HG02840 (cell line): Measurements from ENCODE around the gene HTR4.
"Not testable (repeated sequence)": the region's sequence is repeated elsewhere in the genome, so short reads cannot be mapped to it uniquely, and the experiment has no call there.

ENCODE experiments used
- ATAC-seq: cut with Tn5 transposase; IDR thresholded peaks from one replicate; pipeline ENCODE4 v1.9.1; 2021; ENCODE audit warnings: mild to moderate bottlenecking, moderate library complexity, moderate number of reproducible peaks; ENCODE audit not compliant: unreplicated experiment, low FRiP score

Gene HTR4

DNA sequence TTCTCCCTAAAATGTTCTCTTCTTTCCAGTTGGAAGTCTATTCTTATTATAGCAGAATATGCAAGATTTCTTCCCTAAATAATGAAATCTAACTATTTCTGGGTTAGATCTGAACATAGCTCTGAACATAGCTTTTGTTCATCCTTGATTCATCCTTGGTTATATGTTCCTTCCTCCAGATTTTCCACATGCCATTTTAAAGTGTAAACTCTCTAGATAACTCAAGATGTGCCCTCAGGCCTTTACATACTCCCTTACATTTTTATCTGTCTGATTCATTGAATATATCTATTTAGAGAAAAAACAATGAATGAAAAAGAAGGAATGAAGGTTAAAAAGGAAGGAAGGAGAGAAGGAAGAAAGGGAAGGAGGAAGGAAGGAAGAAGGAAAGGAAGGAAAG is 169.7 kb downstream of the HTR4 start:
- no peak for ATAC-seq

DNA sequence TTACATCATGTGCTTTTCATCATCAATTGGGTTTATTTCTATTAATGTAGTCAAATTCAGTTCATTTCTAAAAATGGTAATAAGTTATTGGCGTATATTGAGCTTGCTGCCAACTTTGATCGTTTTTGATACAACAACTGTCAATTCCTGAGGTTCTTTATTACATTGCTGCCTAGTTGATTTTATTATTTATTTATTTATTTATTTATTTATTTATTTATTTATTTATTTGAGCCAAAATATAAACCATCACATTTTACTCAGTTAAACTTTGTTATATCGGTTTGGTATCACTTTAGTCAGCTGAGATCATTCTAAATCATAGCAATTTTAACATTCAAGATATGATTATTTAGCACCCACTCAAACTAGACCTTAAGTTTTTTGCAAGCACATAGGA is 170.6 kb downstream of the HTR4 start:
- ATAC-seq: no peak

DNA sequence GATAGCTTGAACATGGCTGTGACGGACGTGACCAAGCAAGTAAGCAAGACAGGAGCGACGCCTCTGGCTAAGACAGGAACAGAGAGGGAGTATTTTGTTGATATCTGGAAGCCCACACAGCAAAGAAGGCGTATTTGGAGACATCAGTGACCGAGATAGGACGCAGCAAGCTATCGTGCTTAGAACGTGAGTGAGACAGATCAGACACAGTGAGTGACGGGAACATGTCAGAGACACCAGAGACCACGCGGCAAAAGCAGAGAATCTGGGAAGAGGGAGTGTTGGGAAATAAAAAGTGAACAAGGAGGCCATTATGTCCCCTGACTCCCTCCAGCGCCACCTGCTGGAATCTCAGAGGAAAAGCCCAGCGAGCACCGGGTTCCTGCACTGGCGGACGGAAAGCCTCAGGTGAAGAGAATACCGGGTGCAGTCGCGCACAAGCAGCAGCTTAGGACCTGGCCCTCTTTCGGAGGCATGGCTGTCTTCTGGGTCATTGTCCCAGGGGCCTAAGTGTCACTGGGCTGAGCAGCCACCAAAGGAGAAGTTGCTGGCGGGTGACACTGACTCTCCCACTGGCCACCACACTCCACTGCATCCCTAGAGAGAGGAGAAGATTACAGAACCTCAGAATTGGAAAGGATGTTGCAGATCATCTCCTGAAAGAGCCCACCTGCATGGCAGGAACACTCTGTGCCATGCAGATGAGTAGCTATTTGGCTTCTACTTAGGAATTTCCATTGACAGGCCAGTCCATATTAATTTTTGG is 171.4 kb downstream of the HTR4 start:
- ATAC-seq: no peak

DNA sequence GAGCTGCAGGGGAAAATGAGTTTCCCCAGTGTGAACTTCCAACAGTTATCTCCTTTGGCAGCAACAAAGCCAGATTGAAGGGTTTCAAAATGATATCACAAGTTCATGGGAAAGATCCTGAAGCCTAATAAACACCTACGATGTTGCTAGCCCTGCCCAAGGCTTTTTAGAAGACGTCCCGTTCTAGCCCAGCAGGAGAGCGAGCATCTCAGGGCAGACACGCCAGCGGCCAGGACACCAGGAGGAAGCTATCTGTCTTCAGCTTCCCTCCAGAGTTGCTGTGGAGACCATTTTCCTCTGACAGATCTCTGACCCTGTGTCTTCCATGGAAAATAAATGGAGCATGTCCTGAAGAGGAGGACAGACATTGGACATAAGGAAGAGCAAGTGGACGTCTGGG is 172.1 kb downstream of the HTR4 start:
- ATAC-seq: no peak

DNA sequence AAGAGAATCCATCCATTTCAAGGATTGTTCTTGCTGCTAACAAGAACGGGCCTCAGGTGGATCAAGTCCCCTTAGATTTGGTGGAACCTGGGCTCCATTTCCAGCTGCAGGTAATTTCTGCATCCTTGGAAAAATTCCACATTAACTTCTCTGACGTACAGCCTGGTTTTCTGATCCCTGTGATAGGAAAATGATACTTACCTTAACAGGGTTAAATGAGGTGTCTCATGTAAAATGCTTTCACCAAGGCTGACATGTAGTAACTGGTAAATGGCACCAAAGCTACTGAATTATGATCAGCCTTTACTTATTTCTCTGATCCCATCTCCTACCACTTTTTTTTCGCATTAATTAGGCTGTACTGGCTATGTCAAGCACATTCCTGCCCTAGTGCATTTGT is 176.9 kb downstream of the HTR4 start:
- no peak for ATAC-seq

DNA sequence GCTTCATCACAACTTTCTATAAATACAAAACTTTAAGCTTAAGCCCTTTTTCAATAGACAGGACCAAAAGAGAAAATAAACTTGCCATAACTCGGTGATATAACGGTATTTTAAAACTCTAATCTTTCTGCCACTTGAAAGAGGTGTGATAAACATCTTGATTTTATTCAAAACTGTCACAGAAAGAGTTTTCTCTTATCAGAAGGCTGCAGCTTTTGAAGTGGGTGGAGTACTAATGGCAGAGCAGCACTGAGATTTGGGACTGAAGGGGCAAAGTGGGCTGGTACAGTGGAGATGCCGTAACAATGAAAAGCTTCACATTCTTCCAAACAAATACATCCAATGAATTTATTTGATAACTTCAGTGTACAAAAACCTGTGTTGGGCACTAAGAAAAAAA is 178.0 kb downstream of the HTR4 start:
- no peak for ATAC-seq

DNA sequence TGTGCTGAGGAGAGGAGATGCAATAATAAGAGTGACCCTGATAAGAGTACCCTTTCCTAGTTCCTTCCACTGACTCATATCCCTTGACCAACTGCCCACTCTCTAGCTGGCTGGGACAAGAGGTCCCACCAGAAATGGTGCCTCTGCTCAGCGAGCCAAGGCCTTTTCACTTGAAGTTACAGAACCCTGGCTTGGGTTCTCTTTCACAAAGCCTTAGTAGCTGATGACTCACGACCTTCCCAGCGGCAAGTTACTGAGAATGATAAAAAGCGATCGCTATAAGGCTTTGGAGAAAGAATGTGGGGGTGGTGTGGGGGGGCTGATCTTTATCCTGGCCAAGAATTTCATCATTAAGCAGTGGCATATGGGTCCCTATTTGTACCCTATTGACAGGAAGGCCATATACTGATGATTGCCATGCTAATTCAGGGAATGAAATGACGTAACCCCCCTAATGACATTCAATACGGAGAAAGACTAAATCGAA is 180.3 kb downstream of the HTR4 start:
- ATAC-seq: no peak

DNA sequence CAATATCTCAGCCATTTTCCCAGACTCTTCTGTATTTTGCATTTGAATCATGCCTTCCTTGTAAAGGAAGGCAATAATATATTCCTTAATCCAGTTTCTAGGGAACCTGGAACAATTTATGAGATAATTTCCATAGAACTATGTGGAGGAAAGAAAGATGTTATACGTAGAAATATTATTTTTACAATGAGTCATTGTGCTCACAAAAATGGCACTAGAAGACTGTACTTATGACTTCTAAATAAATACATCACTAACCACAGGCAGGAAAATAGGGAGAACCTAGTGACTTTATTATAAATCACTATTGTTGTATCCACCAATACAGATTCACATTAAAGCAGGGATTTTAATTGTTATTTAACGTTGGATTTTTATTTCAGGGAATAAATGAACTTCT is 182.9 kb downstream of the HTR4 start:
- no peak for ATAC-seq

DNA sequence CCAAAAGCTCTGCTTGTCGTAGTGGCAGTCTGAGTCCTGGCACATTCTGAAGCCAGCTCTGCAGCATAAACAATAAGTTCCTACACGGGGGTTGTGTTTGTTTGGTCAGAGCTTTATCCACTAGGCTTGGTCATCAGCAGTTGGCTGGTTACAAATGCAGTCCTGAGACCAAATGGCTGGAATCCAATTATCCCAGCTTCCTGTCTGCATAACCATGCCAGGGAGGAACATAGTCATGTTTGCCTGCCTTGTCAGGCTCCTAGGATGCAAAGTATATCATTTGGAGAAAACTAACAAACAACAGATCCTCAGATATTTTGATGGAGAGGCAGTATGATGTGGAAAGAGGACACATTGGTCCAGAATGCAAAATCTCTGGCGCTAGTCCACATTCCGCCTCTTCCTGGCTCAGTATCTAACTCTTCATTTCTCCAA is 184.8 kb downstream of the HTR4 start:
- ATAC-seq: no peak

DNA sequence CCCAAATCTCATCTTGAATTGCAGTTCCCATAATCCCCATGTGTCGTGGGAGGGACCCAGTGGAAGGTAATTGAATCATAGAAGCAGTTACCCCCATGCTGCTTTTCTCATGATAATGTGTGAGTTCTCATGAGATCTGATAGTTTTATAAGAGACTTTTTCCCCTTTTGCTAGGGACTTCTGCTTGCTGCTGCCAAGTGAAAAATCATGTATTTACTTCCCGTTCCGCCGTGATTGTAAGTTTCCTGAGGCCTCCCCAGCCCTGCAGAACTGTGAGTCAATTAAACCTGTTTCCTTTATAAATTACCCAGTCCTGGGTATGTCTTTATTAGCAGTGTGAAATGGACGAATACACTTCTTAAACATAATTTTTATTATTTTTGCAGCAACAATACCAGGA is 185.6 kb downstream of the HTR4 start:
- not testable (repeated sequence) for ATAC-seq

DNA sequence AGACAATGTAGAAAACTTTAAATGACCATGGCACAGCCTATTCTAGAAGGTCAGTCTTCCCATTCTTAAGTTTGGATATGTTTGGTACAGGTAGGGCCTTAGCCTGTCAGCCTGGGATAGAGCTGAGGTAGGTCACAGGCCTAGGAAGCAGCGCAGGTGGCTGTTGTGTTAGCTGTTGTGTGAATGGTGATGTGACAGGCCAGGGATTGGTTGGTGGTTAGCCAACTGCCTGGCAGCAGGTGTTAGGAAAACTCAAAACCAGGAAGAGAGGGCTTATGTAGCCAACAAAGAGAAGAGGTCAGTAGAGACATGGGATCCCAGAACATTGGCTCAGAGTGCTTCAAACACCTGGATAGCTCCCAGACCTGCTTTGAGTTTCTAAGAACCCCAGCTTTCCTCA is 186.4 kb downstream of the HTR4 start:
- no peak for ATAC-seq

DNA sequence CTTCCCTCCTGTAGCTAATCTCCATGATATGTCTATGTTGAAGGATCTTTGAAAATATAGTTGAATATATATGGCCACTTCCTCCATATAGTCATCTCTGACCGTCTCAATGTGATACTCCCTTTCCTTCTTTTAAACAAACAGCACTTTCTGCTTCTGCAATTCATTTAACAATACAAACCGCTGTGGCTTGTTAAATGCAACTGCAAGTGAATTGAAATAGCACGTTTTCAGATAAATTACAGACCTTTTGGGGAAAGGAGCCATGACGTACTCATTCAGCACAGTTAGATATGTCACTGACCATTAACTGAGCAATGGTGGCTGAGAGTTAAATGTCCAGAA is 188.1 kb downstream of the HTR4 start:
- no peak for ATAC-seq

DNA sequence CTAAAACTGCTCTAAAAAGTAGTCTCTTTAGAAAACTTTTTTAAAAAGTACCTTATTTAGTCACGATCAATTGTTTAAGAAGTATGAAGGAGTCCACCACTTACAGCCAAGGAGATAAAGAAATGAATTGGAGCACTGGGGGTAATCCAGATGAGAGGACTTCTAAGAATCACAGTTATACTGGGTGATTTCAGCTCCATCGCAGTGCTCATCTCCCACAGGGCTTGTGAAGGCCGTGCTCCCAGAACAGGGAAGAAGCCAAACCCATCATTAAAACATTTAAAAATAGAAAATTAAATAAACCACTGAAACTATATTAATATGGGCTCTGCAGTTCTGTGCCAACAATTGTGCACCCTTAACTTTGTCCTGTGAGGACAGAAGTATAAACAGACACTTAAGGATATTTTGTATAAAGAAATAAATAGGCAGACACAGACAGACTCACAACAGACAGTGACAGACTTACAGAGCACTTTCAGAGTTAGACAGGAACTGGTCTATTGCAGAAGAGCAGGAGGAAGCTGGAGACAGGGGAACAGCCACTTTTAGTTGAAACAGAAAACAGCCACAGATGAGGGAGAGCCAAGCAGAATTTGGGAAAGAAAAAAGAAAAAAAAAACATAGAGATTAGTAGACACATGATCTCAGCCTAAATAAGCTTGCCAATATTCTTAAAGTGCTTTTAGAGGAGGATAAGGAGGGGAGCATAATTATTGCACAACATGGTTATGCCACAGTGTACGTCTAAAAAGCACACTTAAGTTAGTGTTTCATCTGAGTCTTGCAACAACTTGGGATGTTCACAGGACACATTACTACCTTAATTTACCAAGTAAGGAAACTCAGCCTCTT is 188.7 kb downstream of the HTR4 start:
- ATAC-seq: no peak

DNA sequence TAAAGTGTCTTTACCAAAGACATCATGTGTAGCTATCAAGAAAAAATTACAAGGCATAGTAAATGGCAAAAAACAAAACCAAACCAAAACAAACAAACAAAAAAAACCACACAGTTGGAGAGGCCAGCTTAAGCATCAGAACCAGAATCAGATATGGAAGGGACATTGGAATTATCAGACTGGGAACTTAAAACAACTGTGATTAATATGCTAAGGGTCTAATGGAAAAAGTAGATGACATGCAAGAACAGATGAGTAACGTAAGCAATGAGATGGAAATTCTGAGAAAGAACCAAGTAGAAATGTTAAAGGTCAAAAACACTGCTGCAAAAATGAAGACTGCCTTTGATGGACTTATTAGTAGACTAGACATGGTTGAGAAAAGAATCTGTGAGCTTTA is 194.7 kb downstream of the HTR4 start:
- ATAC-seq: no peak

DNA sequence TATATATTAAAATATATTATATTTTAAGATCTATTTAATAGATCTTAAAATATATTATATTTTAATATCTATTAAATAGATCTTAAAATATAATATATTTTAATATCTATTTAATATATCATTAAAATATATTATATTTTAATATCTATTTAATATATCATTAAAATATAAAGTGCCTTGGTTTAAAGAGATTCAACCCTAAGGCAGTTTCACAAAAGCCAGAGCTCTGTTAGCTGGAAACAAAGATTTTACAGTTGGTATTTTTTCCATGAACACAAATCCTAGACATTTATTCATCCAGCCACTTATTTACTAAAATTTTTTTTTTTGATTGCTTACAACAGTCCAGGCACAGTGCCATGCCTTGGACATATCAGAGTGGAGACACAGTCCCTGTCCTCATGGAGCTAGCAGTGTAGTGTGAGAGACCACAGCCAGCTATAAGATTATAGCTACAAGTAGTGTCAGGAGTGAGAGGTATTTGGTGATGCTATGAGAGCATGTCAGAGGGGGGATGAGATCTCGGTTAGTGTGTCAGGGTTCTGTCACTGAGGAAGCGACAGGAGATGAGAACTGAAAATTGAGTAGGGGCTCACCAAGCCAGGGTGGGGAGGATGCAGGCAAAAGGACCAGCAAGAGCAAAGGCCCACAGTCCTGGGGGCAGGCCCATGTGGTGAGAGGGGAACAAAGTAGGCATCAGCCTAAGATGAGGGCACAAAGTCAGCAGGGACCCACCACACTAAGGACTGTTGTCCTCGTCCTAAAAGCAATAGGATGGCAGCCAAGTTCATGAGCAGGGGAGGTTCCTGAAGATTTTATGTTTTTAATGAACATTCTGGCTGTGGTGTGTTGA is 196.1 kb downstream of the HTR4 start:
- ATAC-seq: no peak

DNA sequence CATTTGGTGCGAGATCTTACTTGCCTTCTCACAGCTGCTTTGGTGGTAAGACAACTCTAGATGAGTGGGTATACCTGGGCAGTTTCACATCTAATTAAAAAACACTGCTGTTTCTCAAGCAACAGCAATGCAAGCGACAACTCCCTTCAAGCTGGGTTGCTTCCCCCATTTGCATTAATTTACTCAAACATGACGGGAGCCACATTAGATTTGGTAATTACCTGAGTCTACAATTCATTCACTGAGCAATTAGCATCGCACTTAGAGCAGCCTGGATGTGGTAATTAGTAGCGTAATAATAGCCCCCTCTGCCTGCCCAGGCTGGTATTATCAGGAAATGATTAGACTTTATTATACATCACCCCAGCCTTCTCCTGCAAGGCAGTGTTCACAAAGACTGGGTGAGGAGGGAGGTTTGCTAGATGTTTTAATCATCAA is 197.1 kb downstream of the HTR4 start:
- ATAC-seq: no peak

DNA sequence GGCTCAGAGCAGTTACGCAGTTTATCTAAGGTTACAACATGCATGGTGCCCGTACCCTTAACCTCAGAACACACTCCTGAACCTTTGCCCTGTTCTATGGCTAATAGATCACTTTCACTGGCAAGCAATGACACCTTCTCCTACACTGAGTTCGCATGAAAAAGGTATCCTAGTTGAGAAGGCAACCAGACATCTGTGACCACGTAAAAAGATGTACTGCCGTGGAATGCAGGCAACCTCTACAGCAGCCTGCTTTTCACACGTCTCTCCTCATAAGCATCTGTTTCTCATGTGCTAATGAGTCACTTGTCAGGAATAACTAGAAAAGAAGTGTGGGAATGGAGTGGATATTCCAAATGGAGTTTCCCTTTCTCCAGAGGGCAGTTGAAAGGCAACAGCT is 199.1 kb downstream of the HTR4 start:
- ATAC-seq: no peak

DNA sequence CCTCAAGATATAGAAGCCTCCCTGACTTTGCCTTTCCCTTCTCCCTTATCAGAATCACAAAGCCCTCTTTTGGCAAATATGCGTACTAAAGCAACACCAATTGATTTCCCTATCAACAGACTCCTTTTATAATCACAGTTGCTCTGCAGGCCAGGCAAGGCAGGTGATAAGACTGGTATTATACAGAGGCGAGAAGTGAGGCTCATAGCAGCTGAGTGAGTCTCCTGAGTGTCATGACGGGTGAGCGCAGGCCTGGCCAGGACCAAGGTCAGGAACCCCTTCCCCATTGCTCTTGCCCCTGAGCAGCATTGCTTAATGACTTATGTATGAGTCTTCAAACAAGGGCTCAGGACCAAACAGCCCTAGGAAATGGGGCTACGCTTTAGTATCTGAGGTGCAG is 199.8 kb downstream of the HTR4 start:
- ATAC-seq: no peak

DNA sequence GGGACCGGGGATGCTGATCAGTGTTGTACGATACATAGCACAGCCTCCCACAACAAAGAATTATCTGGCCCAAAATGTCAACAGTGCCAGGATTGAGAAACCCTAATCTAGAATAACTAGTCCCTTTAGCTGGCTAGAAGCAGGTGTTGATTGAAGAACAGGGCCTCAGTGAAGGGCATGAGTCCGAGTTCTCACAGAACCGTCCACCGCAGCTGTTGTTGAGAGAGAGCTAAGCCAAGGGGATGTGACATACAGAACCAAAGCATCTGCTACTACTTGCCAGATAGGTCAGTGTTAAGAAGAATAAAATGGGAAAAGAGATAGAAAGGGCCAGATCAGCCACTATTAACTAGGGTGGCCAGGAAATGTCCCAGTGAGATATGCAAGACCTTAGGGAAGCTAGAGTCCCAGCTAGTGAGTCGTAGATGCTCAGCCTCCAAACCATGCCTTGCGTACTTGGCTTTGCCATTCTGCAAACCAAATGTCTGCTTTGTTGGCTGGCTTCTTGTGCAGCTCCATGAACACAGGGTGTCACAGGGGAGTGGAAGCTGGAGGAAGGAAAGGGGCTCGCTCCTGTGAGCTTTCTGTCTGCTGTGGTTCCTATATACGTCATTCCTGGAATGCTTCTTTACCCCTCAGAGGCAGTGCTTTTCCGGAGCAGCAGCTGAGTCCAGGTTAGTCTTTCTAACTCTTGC is 201.7 kb downstream of the HTR4 start:
- no peak for ATAC-seq

DNA sequence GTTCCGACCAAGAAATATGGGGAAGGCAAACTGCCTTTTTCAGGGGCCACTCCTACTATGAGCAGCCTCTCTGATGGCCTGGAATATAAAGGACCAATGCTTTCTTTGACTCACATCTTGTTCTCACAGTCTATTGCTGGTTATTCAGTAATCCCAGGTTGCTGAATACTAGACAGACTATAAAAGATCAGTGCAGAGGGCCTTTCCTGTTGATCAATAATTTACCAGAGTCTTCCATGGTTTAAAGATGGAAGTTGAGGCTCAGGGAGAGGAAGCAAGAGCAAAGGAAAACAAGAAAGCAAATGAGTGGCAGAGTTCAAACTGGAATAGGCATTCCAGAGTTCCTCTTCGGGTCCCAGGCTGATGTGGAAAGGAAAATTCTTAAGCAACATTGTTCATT is 207.7 kb downstream of the HTR4 start:
- ATAC-seq: no peak
